Muscle of leg (tissue), 11 donors: Measurements from ENCODE around the gene VIT. TPM values are rescaled to one million over a fixed set of nuclear protein-coding genes. Genes with fewer than 3 reads are reported as not detected.

Experiments used
- DNase-seq: peaks from one replicate; pipeline ENCODE4 v3.0.0; 2013
- H3K27ac ChIP-seq: one replicate; pipeline ENCODE4 v1.5.1; 2013; ENCODE audit warnings: mild to moderate bottlenecking, low read length, control low read depth
- H3K27me3 ChIP-seq: one replicate; pipeline ENCODE4 v1.6.1; 2013; ENCODE audit warnings: low read length; ENCODE audit not compliant: control insufficient read depth, insufficient read depth
- H3K36me3 ChIP-seq: one replicate; pipeline ENCODE4 v1.6.1; 2013; ENCODE audit warnings: low read length; ENCODE audit not compliant: control insufficient read depth, insufficient read depth
- H3K4me1 ChIP-seq: one replicate; pipeline ENCODE4 v1.6.1; 2013; ENCODE audit warnings: low read length; ENCODE audit not compliant: control insufficient read depth, insufficient read depth
- H3K4me3 ChIP-seq: one replicate; pipeline ENCODE4 v1.5.1; 2013; ENCODE audit warnings: low read length, control low read depth
- H3K9me3 ChIP-seq: replicated peaks from 2 replicates; pipeline ENCODE4 v1.6.1; 2013; ENCODE audit warnings: low read depth, low read length; ENCODE audit not compliant: control insufficient read depth
- WGBS: methylation state at CpG from one replicate; pipeline ENCODE4 v1.1.5; 2013; ENCODE audit warnings: missing lambda C conversion rate; ENCODE audit not compliant: insufficient coverage; 5-methylcytosine and 5-hydroxymethylcytosine counted together
- polyA plus RNA-seq, 8 donors: library from polyadenylated mRNA; unstranded; fragments of 120-200 nt; gene quantifications; one replicate each; pipeline versions ENCODE4 v1.2.1 to v1.2.3, GENCODE V29; 2013; ENCODE audit warnings: inconsistent platforms in 1 of 8, low replicate concordance in 1 of 8; ENCODE audit not compliant: insufficient read length in 8 of 8, insufficient read depth in 1 of 8
- total RNA-seq: library from RNA; stranded (reverse); fragments of 120-200 nt; gene quantifications from one replicate; pipeline ENCODE4 v1.2.4, GENCODE V29; 2013

VIT gene
- total and polyA plus RNA-seq, 9 donors = 1.7 to 9.6 (median 4.9) TPM

DNA sequence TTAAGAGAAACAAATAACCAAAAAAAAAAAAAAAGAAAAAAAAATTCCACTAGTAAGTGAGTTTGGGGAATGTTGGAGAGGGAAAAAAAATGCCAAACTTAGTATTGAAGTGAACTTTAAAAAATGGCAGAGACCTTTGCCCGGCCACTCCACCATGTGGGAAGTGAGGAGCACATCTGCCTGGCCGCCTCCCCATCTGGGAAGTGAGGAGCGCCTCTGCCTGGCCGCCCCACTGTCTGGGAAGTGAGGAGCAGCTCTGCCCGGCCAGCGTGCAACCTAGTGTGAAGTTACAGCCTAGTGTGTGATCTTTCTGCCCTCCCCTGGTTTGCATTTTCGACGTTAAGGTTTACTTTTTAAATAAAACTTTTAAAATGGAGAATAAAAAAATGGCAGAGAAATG is 33.9 kb upstream of the VIT start:
- Histone ChIP-seq H3K4me3 (no peak overlapping the region), H3K27me3 (no peaks in the 10 kb centered on the region), H3K27ac (no peak overlapping the region), H3K4me1 (no peaks in the 10 kb centered on the region), H3K36me3 (no peaks in the 10 kb centered on the region), H3K9me3 (no peaks in the 10 kb centered on the region)
- 100% methylated on average over 3 of the region's 8 CpGs for WGBS
- DNase-seq = no peak

- Histone ChIP-seq H3K4me3 (no peak overlapping the region), H3K4me1 (no peaks in the 10 kb centered on the region), H3K36me3 (no peaks in the 10 kb centered on the region), H3K9me3 (no peaks in the 10 kb centered on the region), H3K27ac (no peak overlapping the region), H3K27me3 (no peaks in the 10 kb centered on the region)
- no peak for DNase-seq
- no CpG with 5 or more reads among the region's 2 CpGs for WGBS
Measured at GRCh38 chr2:36663295-36663694, 33.2 kb upstream of the VIT start.

- H3K9me3 ChIP-seq = no peaks in the 10 kb centered on the region
- H3K36me3 ChIP-seq = no peaks in the 10 kb centered on the region
- H3K4me1 ChIP-seq = no peaks in the 10 kb centered on the region
- H3K27ac ChIP-seq = no peak overlapping the region
- WGBS = 68% methylated on average over 5 of the region's 12 CpGs
- no peak overlapping the region for H3K4me3 ChIP-seq
- DNase-seq = peak; percentile 72
- no peaks in the 10 kb centered on the region for H3K27me3 ChIP-seq
Measured at GRCh38 chr2:36663851-36664695, 32.4 kb upstream of the VIT start.

- Histone ChIP-seq H3K4me3 (no peak overlapping the region), H3K27ac (no peak overlapping the region)
- WGBS = 20% methylated on average over 1 of the region's 1 CpG
Measured at GRCh38 chr2:36664696-36665076, 31.8 kb upstream of the VIT start.

DNA sequence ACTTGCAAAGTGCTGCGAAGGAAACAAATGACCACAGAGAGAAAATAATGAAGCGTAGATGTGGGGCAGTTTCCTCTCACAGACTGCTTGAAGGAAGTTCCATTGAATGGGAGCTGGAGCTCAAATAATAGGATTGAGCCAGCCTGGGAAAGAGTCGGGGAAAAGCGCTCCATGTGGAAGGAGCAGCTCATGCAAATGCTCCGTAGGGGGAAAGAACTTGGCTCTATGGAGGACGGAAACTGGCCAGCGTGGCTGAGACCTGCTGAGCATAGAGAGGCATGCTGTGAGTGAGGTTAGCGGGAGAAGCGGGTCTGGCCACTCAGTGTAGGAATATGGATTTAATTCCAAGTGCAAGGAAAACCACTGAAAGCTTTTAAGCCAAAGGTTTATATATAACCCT is 28.6 kb upstream of the VIT start:
- DNase-seq = peak; percentile 78
- Histone ChIP-seq H3K4me3 (no peak overlapping the region), H3K27me3 (no peaks in the 10 kb centered on the region), H3K36me3 (no peaks in the 10 kb centered on the region), H3K9me3 (no peaks in the 10 kb centered on the region), H3K27ac (no peak overlapping the region), H3K4me1 (no peaks in the 10 kb centered on the region)
- WGBS = 38% methylated on average over 5 of the region's 9 CpGs

More at GRCh38 chr2:36664696-36665076, 31.8 kb upstream of the VIT start:
- Histone ChIP-seq H3K27me3 (no peaks in the 10 kb centered on the region), H3K36me3 (no peaks in the 10 kb centered on the region), H3K4me1 (no peaks in the 10 kb centered on the region), H3K9me3 (no peaks in the 10 kb centered on the region)
- DNase-seq = no peak

DNA sequence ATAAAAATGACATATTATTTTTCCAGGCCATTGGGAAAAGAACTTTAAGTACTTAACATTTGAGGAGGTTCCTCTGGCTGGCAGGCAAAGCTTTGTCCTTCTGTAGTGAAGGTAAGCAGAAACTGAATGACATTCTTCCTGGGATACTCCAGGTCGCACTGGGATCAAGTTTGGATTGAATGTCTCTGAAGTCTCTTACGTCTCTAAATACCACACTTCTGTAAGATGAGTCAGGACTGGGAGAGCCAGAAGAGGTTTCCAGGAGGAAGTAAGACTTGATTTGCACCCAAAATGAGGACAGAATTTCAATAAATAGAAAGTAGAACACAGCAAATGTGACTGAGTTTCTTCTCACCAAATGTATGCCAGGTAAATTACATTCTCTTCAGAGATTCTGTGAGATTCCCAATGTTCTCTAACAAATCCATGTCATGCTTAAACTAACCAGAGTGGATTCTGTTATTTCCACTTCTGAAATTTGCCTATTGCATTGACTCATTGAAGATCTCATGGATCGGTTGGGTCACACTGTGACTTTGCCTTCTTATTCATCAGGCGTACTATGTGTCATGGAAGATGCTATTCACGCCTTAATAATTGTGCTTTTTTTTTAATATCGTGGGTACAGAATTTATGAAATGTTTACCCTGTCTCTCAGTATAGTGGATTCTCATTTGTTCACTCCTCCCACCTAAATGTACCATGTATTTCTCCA is 25.5 kb upstream of the VIT start:
- no peak overlapping the region for H3K4me3 ChIP-seq
- no peaks in the 10 kb centered on the region for H3K4me1 ChIP-seq
- H3K9me3 ChIP-seq = no peaks in the 10 kb centered on the region
- 100% methylated on average over 1 of the region's 6 CpGs for WGBS
- H3K27ac ChIP-seq = no peak overlapping the region
- no peaks in the 10 kb centered on the region for H3K36me3 ChIP-seq
- H3K27me3 ChIP-seq = no peaks in the 10 kb centered on the region
- no peak for DNase-seq

GRCh38 chr2:36671731-36672130 is 24.8 kb upstream of the VIT start:
- Histone ChIP-seq H3K36me3 (no peaks in the 10 kb centered on the region), H3K4me1 (no peaks in the 10 kb centered on the region), H3K4me3 (no peak overlapping the region), H3K9me3 (no peaks in the 10 kb centered on the region), H3K27ac (no peak overlapping the region), H3K27me3 (no peaks in the 10 kb centered on the region)
- DNase-seq = no peak
- no CpG with 5 or more reads among the region's 2 CpGs for WGBS

GRCh38 chr2:36672199-36672598 is 24.3 kb upstream of the VIT start:
- Histone ChIP-seq H3K9me3 (no peaks in the 10 kb centered on the region), H3K27me3 (no peaks in the 10 kb centered on the region), H3K4me1 (no peaks in the 10 kb centered on the region), H3K36me3 (no peaks in the 10 kb centered on the region), H3K4me3 (no peak overlapping the region), H3K27ac (no peak overlapping the region)
- WGBS = no CpG with 5 or more reads among the region's 1 CpG
- DNase-seq = no peak

- no peak overlapping the region for H3K27ac ChIP-seq
- no peaks in the 10 kb centered on the region for H3K36me3 ChIP-seq
- peaks cover 2% of the 10 kb centered on the region for H3K9me3 ChIP-seq
- DNase-seq = no peak
- H3K4me1 ChIP-seq = peaks cover 2% of the 10 kb centered on the region
- H3K27me3 ChIP-seq = no peaks in the 10 kb centered on the region
- H3K4me3 ChIP-seq = no peak overlapping the region
Measured at GRCh38 chr2:36675579-36676282, 20.8 kb upstream of the VIT start.

DNA sequence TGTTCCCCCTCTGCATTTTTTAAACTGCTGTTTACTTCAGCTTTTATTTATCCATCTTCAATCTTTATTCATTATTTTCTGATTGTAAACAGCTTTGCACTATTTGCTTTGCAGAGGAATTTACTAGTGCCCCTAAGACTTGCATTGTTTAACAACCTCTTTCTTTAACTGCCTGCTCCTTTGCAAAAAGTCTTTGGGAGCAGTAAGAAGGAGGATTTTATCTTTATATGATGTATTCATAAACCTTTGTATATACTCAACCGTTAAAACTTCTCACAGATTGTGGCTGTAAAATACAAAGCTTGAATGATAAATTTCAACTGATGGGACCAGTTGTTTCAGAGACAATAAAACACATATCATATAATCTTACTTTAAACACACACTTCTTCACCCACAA is 20.1 kb upstream of the VIT start:
- WGBS = no CpG with 5 or more reads among the region's 1 CpG
- H3K9me3 ChIP-seq = peaks cover 2% of the 10 kb centered on the region
- H3K4me1 ChIP-seq = peaks cover 2% of the 10 kb centered on the region
- H3K36me3 ChIP-seq = no peaks in the 10 kb centered on the region
- H3K27me3 ChIP-seq = no peaks in the 10 kb centered on the region
- no peak overlapping the region for H3K27ac ChIP-seq
- H3K4me3 ChIP-seq = no peak overlapping the region
- no peak for DNase-seq
